Type B pancreatic cell (in vitro differentiated cells): ENCODE results near the gene ZNF85. TPM values are rescaled to one million over a fixed set of nuclear protein-coding genes. Genes with fewer than 3 reads are reported as not detected.
"Not testable (repeated sequence)": the region's sequence is repeated elsewhere in the genome, so short reads cannot be mapped to it uniquely, and the experiment has no call there.

Source experiments
- DNase-seq: peaks from one replicate; pipeline ENCODE4 v3.0.0; 2021; ENCODE audit warnings: mixed read lengths; ENCODE audit not compliant: unreplicated experiment; ENCODE audit errors: extremely low spot score
- H3K27ac Mint-ChIP-seq: 2 replicates; pipeline ENCODE4 v1.8.0; 2021; ENCODE audit warnings: mild to moderate bottlenecking, mixed read lengths
- H3K27me3 Mint-ChIP-seq: 2 replicates; pipeline ENCODE4 v1.8.0; 2021; ENCODE audit warnings: mixed read lengths
- H3K36me3 Mint-ChIP-seq: 2 replicates; pipeline ENCODE4 v1.8.0; 2021; ENCODE audit warnings: mixed read lengths
- H3K4me1 Mint-ChIP-seq: one replicate; pipeline ENCODE4 v1.8.0; 2021; ENCODE audit warnings: mixed read lengths; ENCODE audit not compliant: unreplicated experiment
- H3K4me3 Mint-ChIP-seq: 2 replicates; pipeline ENCODE4 v1.8.0; 2021; ENCODE audit warnings: mild to moderate bottlenecking, mixed read lengths
- H3K9me3 Mint-ChIP-seq: 2 replicates; pipeline ENCODE4 v1.8.0; 2021; ENCODE audit warnings: mixed read lengths
- total RNA-seq: library from RNA; stranded (reverse); gene quantifications from 2 replicates; pipeline ENCODE4 v1.2.1, GENCODE V29; 2021; ENCODE audit warnings: low replicate concordance
- TF ChIP-seq, protein P1 (sequence below): fragments of 200-600 bp; sonication (generic); conservative IDR thresholded peaks from 2 replicates; pipeline ENCODE4 v1.5.0; 2021; ENCODE audit warnings: antibody characterized with exemption, mild to moderate bottlenecking

Gene ZNF85
- total RNA-seq, 1 donor from 2014 or later = 21.7 TPM

DNA sequence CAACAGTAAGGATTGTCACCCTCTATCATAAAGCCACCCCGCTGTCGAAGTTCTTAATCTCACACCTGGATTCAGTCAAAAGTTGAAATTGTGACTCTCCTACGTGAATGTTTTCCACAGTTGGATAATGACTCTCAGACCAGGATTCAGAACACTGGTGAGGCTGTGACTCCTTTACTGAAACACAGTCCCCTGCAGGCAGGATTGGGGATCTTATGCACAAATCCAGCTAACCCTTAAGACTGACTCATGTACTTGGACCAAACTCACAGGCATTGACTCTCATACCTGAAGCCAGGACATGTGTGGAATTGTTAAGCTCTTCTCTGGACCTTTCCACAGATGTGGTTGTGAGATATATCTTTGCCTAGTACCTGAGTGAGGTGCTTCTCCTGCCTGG is 46.8 kb downstream of the ZNF85 start:
- H3K4me3 Mint-ChIP-seq = no peak overlapping the region
- no peaks in the 10 kb centered on the region for H3K4me1 Mint-ChIP-seq
- no peaks in the 10 kb centered on the region for H3K9me3 Mint-ChIP-seq
- DNase-seq = no peak
- H3K27me3 Mint-ChIP-seq = no peaks in the 10 kb centered on the region
- no peak overlapping the region for H3K27ac Mint-ChIP-seq
- H3K36me3 Mint-ChIP-seq = no peaks in the 10 kb centered on the region
- TF ChIP-seq, protein P1, sequence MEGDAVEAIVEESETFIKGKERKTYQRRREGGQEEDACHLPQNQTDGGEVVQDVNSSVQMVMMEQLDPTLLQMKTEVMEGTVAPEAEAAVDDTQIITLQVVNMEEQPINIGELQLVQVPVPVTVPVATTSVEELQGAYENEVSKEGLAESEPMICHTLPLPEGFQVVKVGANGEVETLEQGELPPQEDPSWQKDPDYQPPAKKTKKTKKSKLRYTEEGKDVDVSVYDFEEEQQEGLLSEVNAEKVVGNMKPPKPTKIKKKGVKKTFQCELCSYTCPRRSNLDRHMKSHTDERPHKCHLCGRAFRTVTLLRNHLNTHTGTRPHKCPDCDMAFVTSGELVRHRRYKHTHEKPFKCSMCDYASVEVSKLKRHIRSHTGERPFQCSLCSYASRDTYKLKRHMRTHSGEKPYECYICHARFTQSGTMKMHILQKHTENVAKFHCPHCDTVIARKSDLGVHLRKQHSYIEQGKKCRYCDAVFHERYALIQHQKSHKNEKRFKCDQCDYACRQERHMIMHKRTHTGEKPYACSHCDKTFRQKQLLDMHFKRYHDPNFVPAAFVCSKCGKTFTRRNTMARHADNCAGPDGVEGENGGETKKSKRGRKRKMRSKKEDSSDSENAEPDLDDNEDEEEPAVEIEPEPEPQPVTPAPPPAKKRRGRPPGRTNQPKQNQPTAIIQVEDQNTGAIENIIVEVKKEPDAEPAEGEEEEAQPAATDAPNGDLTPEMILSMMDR = no peak

DNA sequence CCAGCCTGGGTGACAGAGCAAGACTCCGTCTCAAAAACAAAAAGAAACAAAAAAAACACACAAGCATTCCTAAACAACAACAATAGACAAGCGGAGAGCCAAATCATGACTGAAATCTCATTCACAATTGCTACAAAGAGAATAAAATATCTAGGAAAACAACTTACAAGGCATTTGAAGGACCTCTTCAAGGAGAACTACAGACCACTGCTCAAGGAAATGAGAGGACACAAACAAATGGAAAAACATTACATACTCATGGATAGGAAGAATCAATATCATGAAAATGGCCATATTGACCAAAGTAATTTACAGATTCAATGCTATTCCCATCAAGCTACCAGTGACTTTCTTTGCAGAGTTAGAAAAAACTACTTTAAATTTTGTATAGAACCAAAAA is 69.7 kb downstream of the ZNF85 start:
- H3K27ac Mint-ChIP-seq, DNase-seq, H3K9me3 Mint-ChIP-seq, H3K36me3 Mint-ChIP-seq, H3K27me3 Mint-ChIP-seq, H3K4me1 Mint-ChIP-seq, H3K4me3 Mint-ChIP-seq: not testable (repeated sequence)

DNA sequence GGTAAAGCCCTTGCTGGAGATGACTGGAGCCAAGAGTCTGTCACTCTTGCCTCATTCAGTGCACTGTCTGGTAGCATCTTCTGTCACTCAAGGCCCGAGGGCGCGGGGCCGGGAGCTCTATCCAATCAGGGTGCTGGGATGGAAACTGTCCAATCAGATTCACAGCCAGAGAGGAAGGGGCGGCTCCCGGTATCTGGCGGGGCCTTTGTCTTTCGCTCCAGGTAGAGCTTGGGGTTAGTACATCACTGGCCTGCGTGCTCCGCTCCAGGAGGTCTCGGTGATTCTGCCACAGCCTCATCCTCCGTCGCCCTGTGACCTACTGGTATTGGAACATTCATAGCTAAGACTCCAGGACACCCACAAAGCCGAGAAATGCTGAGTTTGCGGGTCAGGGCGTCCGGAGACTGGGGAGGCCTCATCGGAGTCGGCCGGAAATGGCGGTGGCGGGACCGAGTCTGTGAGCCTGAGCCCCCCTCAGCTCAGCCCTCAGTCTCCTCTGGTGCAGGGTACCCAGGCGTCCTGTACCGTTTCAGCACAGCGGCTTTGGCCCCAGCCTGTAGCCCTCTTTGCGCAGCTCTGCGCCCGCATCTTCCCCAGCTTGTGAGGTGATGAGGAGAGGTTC is 76.8 kb downstream of the ZNF85 start:
- Mint-ChIP-seq H3K36me3 (no peaks in the 10 kb centered on the region), H3K9me3 (peaks cover 4% of the 10 kb centered on the region), H3K4me3 (peak overlapping the region; percentile 97), H3K27ac (peak overlapping the region; percentile 87), H3K4me1 (peaks cover 5% of the 10 kb centered on the region), H3K27me3 (no peaks in the 10 kb centered on the region)
- DNase-seq = peak; percentile 91
- TF ChIP-seq, protein P1 = no peak

Other genes with a start within 250 kb of the ZNF85 start
- gene ZNF66, start 146.9 kb upstream of the ZNF85 start, total RNA-seq = 12.1 and 13.0 TPM in 2 replicates
- gene ZNF430, start 97.4 kb downstream of the ZNF85 start, total RNA-seq = 13.4 and 17.3 TPM in 2 replicates
- gene ZNF714, start 159.0 kb downstream of the ZNF85 start, total RNA-seq = 20.7 and 40.6 TPM in 2 replicates
- 38.0 and 40.6 TPM in 2 replicates for gene ZNF431, start 218.8 kb downstream of the ZNF85 start, total RNA-seq